Left lung (tissue), 10 donors: Measurements from ENCODE around the gene RAB11B. TPM values are rescaled to one million over a fixed set of nuclear protein-coding genes. Genes with fewer than 3 reads are reported as not detected.

Experiments used
- ATAC-seq: fragments of 200-7000 bp; cut with Tn5 transposase; one replicate; pipeline ENCODE4 v1.9.1; 2020; ENCODE audit warnings: moderate library complexity
- DNase-seq, 4 donors: peaks; one replicate each; pipeline ENCODE4 v3.0.0-alpha.2; 2013 to 2020
- H3K27ac ChIP-seq, 2 donors: fragments of 200-600 bp; sonication (generic) in 1 of 2; one replicate each; pipeline versions ENCODE4 v1.5.0 to v1.8.0; 2020 to 2021
- H3K27me3 ChIP-seq, 2 donors: fragments of 200-600 bp; sonication (generic) in 1 of 2; one replicate each; pipeline versions ENCODE4 v1.5.0 to v1.8.0; 2020 to 2021
- H3K36me3 ChIP-seq, 2 donors: fragments of 200-600 bp; sonication (generic) in 1 of 2; one replicate each; pipeline versions ENCODE4 v1.5.0 to v1.8.0; 2020 to 2021
- H3K4me1 ChIP-seq, 2 donors: fragments of 200-600 bp; one replicate each; pipeline ENCODE4 v1.8.0; 2021
- H3K4me3 ChIP-seq, 2 donors: fragments of 200-600 bp; sonication (generic) in 1 of 2; one replicate each; pipeline versions ENCODE4 v1.5.0 to v1.8.0; 2020 to 2021; ENCODE audit warnings: mild to moderate bottlenecking in 1 of 2
- H3K9me3 ChIP-seq, 2 donors: fragments of 200-600 bp; sonication (generic) in 1 of 2; one replicate each; pipeline versions ENCODE4 v1.5.0 to v1.8.0; 2020 to 2021
- CTCF ChIP-seq, 2 donors: fragments of 200-600 bp; sonication (generic) in 1 of 2; IDR thresholded peaks; one replicate each; pipeline versions ENCODE4 v1.5.0 to v1.8.0; 2021; ENCODE audit warnings: antibody characterized with exemption in 2 of 2
- intact Hi-C, 2 donors: fragments of 100-400 bp; cut with DNase I; formaldehyde crosslinking; loops; one replicate each; pipeline versions ENCODE4 v1.11.2 to v1.14.2; 2022
- polyA plus RNA-seq, 6 donors: library from polyadenylated mRNA; unstranded; fragments of 120-200 nt; gene quantifications; one replicate each; pipeline ENCODE4 v1.2.1, GENCODE V29; 2013; ENCODE audit not compliant: insufficient read length in 6 of 6
- total RNA-seq, 2 donors: library from RNA; stranded (reverse); fragmentation: NEBNext Ultra II Directional; extraction: Animal tissue kit (Norgen Biotek cat#: 25700); gene quantifications; one replicate each; pipeline ENCODE4 v1.2.1, GENCODE V29; 2021
- donor health status: DM: no; HTN: yes; CAD: no.
- donor health status: DM: no; HTN: no; CAD: no.

Gene RAB11B
- total and polyA plus RNA-seq, 8 donors = 91.6 to 137 (median 129) TPM

- peak overlapping the region in 1 of 2 donors; percentile 83 for H3K4me3 ChIP-seq
- ATAC-seq (peak; percentile 3), DNase-seq (peak in 1 of 4 donors; percentile 58)
- H3K4me1 ChIP-seq = peaks cover 27 to 62% of the 10 kb centered on the region in 2 donors
- H3K27ac ChIP-seq = peak overlapping the region; percentile 58 to 100
- intact Hi-C loops = no loop called here
- TF ChIP-seq CTCF (IDR thresholded peaks at IDR 0.05) = no peak
- no peaks in the 10 kb centered on the region for H3K36me3 ChIP-seq
- no peaks in the 10 kb centered on the region for H3K27me3 ChIP-seq
- no peaks in the 10 kb centered on the region for H3K9me3 ChIP-seq
Observed at GRCh38 chr19:8392017-8392591, 1.9 kb downstream of the RAB11B start.

GRCh38 chr19:8393192-8393870 lies 3.2 kb downstream of the RAB11B start:
- ATAC-seq = no peak
- Histone ChIP-seq H3K4me1 (peaks cover 27 to 74% of the 10 kb centered on the region in 2 donors), H3K4me3 (no peak overlapping the region), H3K27me3 (no peaks in the 10 kb centered on the region), H3K36me3 (no peaks in the 10 kb centered on the region), H3K27ac (peak overlapping the region in 1 of 2 donors; percentile 48), H3K9me3 (no peaks in the 10 kb centered on the region)
- intact Hi-C loops = no loop called here
- no peak for DNase-seq
- TF ChIP-seq CTCF (IDR thresholded peaks at IDR 0.05) = no peak

GRCh38 chr19:8393871-8394250 lies 3.7 kb downstream of the RAB11B start:
- Histone ChIP-seq H3K4me3 (no peak overlapping the region), H3K27ac (peak overlapping the region in 1 of 2 donors; percentile 48), H3K36me3 (peaks cover 0 to 1% of the 10 kb centered on the region in 2 donors), H3K4me1 (peaks cover 27 to 74% of the 10 kb centered on the region in 2 donors), H3K9me3 (no peaks in the 10 kb centered on the region), H3K27me3 (no peaks in the 10 kb centered on the region)
- intact Hi-C loops = no loop called here
- no peak for TF ChIP-seq CTCF (IDR thresholded peaks at IDR 0.05)
- ATAC-seq (no peak), DNase-seq (no peak)

- no peak for DNase-seq
- Histone ChIP-seq H3K27me3 (no peaks in the 10 kb centered on the region), H3K36me3 (peaks cover 0 to 19% of the 10 kb centered on the region in 2 donors), H3K4me1 (peaks cover 27 to 74% of the 10 kb centered on the region in 2 donors), H3K9me3 (no peaks in the 10 kb centered on the region), H3K27ac (peak overlapping the region in 1 of 2 donors; percentile 48), H3K4me3 (no peak overlapping the region)
- no peak for ATAC-seq
- TF ChIP-seq CTCF (IDR thresholded peaks at IDR 0.05) = no peak
- intact Hi-C loops = no loop called here
Observed at GRCh38 chr19:8395621-8396082, 5.5 kb downstream of the RAB11B start.

- Histone ChIP-seq H3K9me3 (no peaks in the 10 kb centered on the region), H3K27ac (no peak overlapping the region), H3K4me3 (no peak overlapping the region), H3K27me3 (no peaks in the 10 kb centered on the region), H3K4me1 (peaks cover 24 to 70% of the 10 kb centered on the region in 2 donors), H3K36me3 (peaks cover 0 to 22% of the 10 kb centered on the region in 2 donors)
- DNase-seq = no peak
- intact Hi-C loops = no loop called here
- no peak for ATAC-seq
- TF ChIP-seq CTCF (IDR thresholded peaks at IDR 0.05) = no peak
Observed at GRCh38 chr19:8396185-8396562, 6.0 kb downstream of the RAB11B start.
